ENCODE measurements around the gene B9D1.

The B9D1 gene

GRCh38 chr17:19306160-19307111 is 56.1 kb downstream of the B9D1 start:
- H3K9me3 Mint-ChIP-seq (ENCODE audit: low read depth), result no peaks in the 10 kb centered on the region
- H3K36me3 Mint-ChIP-seq, result peaks cover 5% of the 10 kb centered on the region
- peaks cover 24% of the 10 kb centered on the region for H3K4me1 Mint-ChIP-seq (ENCODE audit: low read depth)
- H3K4me3 Mint-ChIP-seq, result peak overlapping the region; percentile 35
- no peak overlapping the region for H3K27ac Mint-ChIP-seq
- H3K27me3 Mint-ChIP-seq, result peaks cover 36% of the 10 kb centered on the region

- Mint-ChIP-seq H3K4me1 (ENCODE audit: low read depth) (peaks cover 24% of the 10 kb centered on the region), H3K9me3 (ENCODE audit: low read depth) (no peaks in the 10 kb centered on the region), H3K4me3 (peak overlapping the region; percentile 35), H3K27me3 (peaks cover 31% of the 10 kb centered on the region), H3K27ac (no peak overlapping the region), H3K36me3 (peaks cover 5% of the 10 kb centered on the region)
Measured at GRCh38 chr17:19305761-19306159, 56.8 kb downstream of the B9D1 start.

- Mint-ChIP-seq H3K4me1 (ENCODE audit: low read depth) (peaks cover 24% of the 10 kb centered on the region), H3K9me3 (ENCODE audit: low read depth) (no peaks in the 10 kb centered on the region), H3K4me3 (no peak overlapping the region), H3K36me3 (peaks cover 5% of the 10 kb centered on the region), H3K27me3 (peaks cover 30% of the 10 kb centered on the region), H3K27ac (no peak overlapping the region)
Measured at GRCh38 chr17:19305256-19305655, 57.3 kb downstream of the B9D1 start.

GRCh38 chr17:19304751-19305150 is 57.8 kb downstream of the B9D1 start:
- Mint-ChIP-seq H3K9me3 (ENCODE audit: low read depth) (no peaks in the 10 kb centered on the region), H3K27me3 (peaks cover 27% of the 10 kb centered on the region), H3K4me1 (ENCODE audit: low read depth) (peaks cover 24% of the 10 kb centered on the region), H3K27ac (no peak overlapping the region), H3K36me3 (peaks cover 2% of the 10 kb centered on the region), H3K4me3 (no peak overlapping the region)

GRCh38 chr17:19304209-19304608 is 58.3 kb downstream of the B9D1 start:
- peaks cover 25% of the 10 kb centered on the region for H3K27me3 Mint-ChIP-seq

GRCh38 chr17:19303367-19303776 is 59.2 kb downstream of the B9D1 start:
- Mint-ChIP-seq H3K27ac (no peak overlapping the region), H3K36me3 (peaks cover 2% of the 10 kb centered on the region), H3K9me3 (ENCODE audit: low read depth) (no peaks in the 10 kb centered on the region), H3K27me3 (peaks cover 21% of the 10 kb centered on the region), H3K4me1 (ENCODE audit: low read depth) (peaks cover 24% of the 10 kb centered on the region), H3K4me3 (no peak overlapping the region)

More at GRCh38 chr17:19304209-19304608, 58.3 kb downstream of the B9D1 start:
- H3K4me1 Mint-ChIP-seq (ENCODE audit: low read depth), result peaks cover 24% of the 10 kb centered on the region
- H3K27ac Mint-ChIP-seq, result no peak overlapping the region
- peaks cover 2% of the 10 kb centered on the region for H3K36me3 Mint-ChIP-seq
- H3K9me3 Mint-ChIP-seq (ENCODE audit: low read depth), result no peaks in the 10 kb centered on the region
- no peak overlapping the region for H3K4me3 Mint-ChIP-seq

- Mint-ChIP-seq H3K4me1 (ENCODE audit: low read depth) (peaks cover 24% of the 10 kb centered on the region), H3K36me3 (no peaks in the 10 kb centered on the region), H3K27me3 (peaks cover 18% of the 10 kb centered on the region), H3K9me3 (ENCODE audit: low read depth) (no peaks in the 10 kb centered on the region), H3K27ac (no peak overlapping the region), H3K4me3 (no peak overlapping the region)
Measured at GRCh38 chr17:19302791-19303331, 59.7 kb downstream of the B9D1 start.

- H3K4me1 Mint-ChIP-seq (ENCODE audit: low read depth), result peaks cover 20% of the 10 kb centered on the region
- no peaks in the 10 kb centered on the region for H3K36me3 Mint-ChIP-seq
- H3K27me3 Mint-ChIP-seq, result peaks cover 14% of the 10 kb centered on the region
- no peak overlapping the region for H3K4me3 Mint-ChIP-seq
- no peaks in the 10 kb centered on the region for H3K9me3 Mint-ChIP-seq (ENCODE audit: low read depth)
- H3K27ac Mint-ChIP-seq, result no peak overlapping the region
Measured at GRCh38 chr17:19301973-19302372, 60.5 kb downstream of the B9D1 start.

- H3K9me3 Mint-ChIP-seq (ENCODE audit: low read depth), result no peaks in the 10 kb centered on the region
- no peak overlapping the region for H3K27ac Mint-ChIP-seq
- peaks cover 9% of the 10 kb centered on the region for H3K27me3 Mint-ChIP-seq
- H3K4me1 Mint-ChIP-seq (ENCODE audit: low read depth), result peaks cover 14% of the 10 kb centered on the region
- no peaks in the 10 kb centered on the region for H3K36me3 Mint-ChIP-seq
- H3K4me3 Mint-ChIP-seq, result no peak overlapping the region
Measured at GRCh38 chr17:19301274-19301951, 61.1 kb downstream of the B9D1 start.

- Mint-ChIP-seq H3K27me3 (peaks cover 2% of the 10 kb centered on the region), H3K36me3 (no peaks in the 10 kb centered on the region), H3K9me3 (ENCODE audit: low read depth) (no peaks in the 10 kb centered on the region), H3K4me3 (no peak overlapping the region), H3K27ac (no peak overlapping the region), H3K4me1 (ENCODE audit: low read depth) (no peaks in the 10 kb centered on the region)
Measured at GRCh38 chr17:19299866-19300265, 62.7 kb downstream of the B9D1 start.

GRCh38 chr17:19299214-19299747 is 63.2 kb downstream of the B9D1 start:
- H3K36me3 Mint-ChIP-seq, result no peaks in the 10 kb centered on the region
- peaks cover 2% of the 10 kb centered on the region for H3K27me3 Mint-ChIP-seq
- H3K4me3 Mint-ChIP-seq, result no peak overlapping the region
- H3K9me3 Mint-ChIP-seq (ENCODE audit: low read depth), result no peaks in the 10 kb centered on the region
- no peak overlapping the region for H3K27ac Mint-ChIP-seq
- no peaks in the 10 kb centered on the region for H3K4me1 Mint-ChIP-seq (ENCODE audit: low read depth)

GRCh38 chr17:19298569-19299213 is 63.8 kb downstream of the B9D1 start:
- H3K9me3 Mint-ChIP-seq (ENCODE audit: low read depth), result no peaks in the 10 kb centered on the region
- no peaks in the 10 kb centered on the region for H3K27me3 Mint-ChIP-seq
- H3K27ac Mint-ChIP-seq, result no peak overlapping the region
- H3K36me3 Mint-ChIP-seq, result no peaks in the 10 kb centered on the region
- no peak overlapping the region for H3K4me3 Mint-ChIP-seq
- no peaks in the 10 kb centered on the region for H3K4me1 Mint-ChIP-seq (ENCODE audit: low read depth)

- Mint-ChIP-seq H3K9me3 (ENCODE audit: low read depth) (no peaks in the 10 kb centered on the region), H3K27me3 (no peaks in the 10 kb centered on the region), H3K27ac (no peak overlapping the region)
Measured at GRCh38 chr17:19296786-19297778, 65.4 kb downstream of the B9D1 start.

More at GRCh38 chr17:19296786-19297778, 65.4 kb downstream of the B9D1 start:
- no peaks in the 10 kb centered on the region for H3K4me1 Mint-ChIP-seq (ENCODE audit: low read depth)
- H3K36me3 Mint-ChIP-seq, result no peaks in the 10 kb centered on the region
- no peak overlapping the region for H3K4me3 Mint-ChIP-seq

All from activated naive CD8-positive, alpha-beta T cell (primary cell).